CD14-positive monocyte (primary cell): ENCODE measurements around the gene DIS3L2. TPM values are rescaled to one million over a fixed set of nuclear protein-coding genes. Genes with fewer than 3 reads are reported as not detected.

Experiments
- DNase-seq, 3 donors: peaks; one replicate each; pipeline ENCODE4 v3.0.0-alpha.2; 2011 to 2022
- H2AFZ ChIP-seq: 2 replicates; pipeline ENCODE4 v1.6.0; 2012; ENCODE audit warnings: mild to moderate bottlenecking, low read depth, low read length, inconsistent platforms; ENCODE audit not compliant: insufficient read depth, poor library complexity, severe bottlenecking
- H3K27ac ChIP-seq, 2 donors: 1 replicate in 1 of 2; 2 replicates in 1 of 2; pipeline ENCODE4 v1.5.1; 2012 to 2013; ENCODE audit warnings: low read length in 2 of 2, control low read depth in 1 of 2, inconsistent platforms in 1 of 2, low read depth in 1 of 2, mild to moderate bottlenecking in 1 of 2
- H3K27me3 ChIP-seq, 2 donors: one replicate each; pipeline versions ENCODE4 v1.6.0 to v1.6.1; 2011 to 2013; ENCODE audit warnings: low read length in 2 of 2; ENCODE audit not compliant: control insufficient read depth in 2 of 2, insufficient read depth in 2 of 2
- H3K36me3 ChIP-seq, 2 donors: replicated peaks in 1 of 2; 1 replicate in 1 of 2; 2 replicates in 1 of 2; pipeline versions ENCODE4 v1.5.1 to v1.6.1; 2012 to 2013; ENCODE audit warnings: low read length in 2 of 2, control low read depth in 1 of 2, inconsistent platforms in 1 of 2, mild to moderate bottlenecking in 1 of 2; ENCODE audit not compliant: insufficient read depth in 2 of 2, control insufficient read depth in 1 of 2
- H3K4me1 ChIP-seq, 2 donors: 1 replicate in 1 of 2; 2 replicates in 1 of 2; pipeline versions ENCODE4 v1.5.1 to v1.6.1; 2012 to 2013; ENCODE audit warnings: low read length in 2 of 2, control low read depth in 1 of 2, inconsistent platforms in 1 of 2, mild to moderate bottlenecking in 1 of 2, moderate library complexity in 1 of 2; ENCODE audit not compliant: insufficient read depth in 2 of 2, control insufficient read depth in 1 of 2
- H3K4me2 ChIP-seq: replicated peaks from 2 replicates; pipeline ENCODE3; 2012; ENCODE audit warnings: low read length, moderate library complexity, mild to moderate bottlenecking; ENCODE audit not compliant: poor library complexity, severe bottlenecking; ENCODE audit errors: extremely low read depth
- H3K4me3 ChIP-seq, 3 experiments: fragments of 200-600 bp in 1 of 3; sonication (generic) in 1 of 3; replicated peaks in 1 of 3; 1 replicate in 2 of 3; 2 replicates in 1 of 3; pipeline ENCODE4 v1.5.1; 2011 to 2013; ENCODE audit warnings: low read length in 3 of 3, mild to moderate bottlenecking in 3 of 3, control low read depth in 2 of 3, low read depth in 2 of 3, inconsistent platforms in 1 of 3, moderate library complexity in 1 of 3
- H3K79me2 ChIP-seq: 2 replicates; pipeline ENCODE4 v1.6.0; 2012; ENCODE audit warnings: mild to moderate bottlenecking, control low read depth, inconsistent platforms, low read length, moderate library complexity; ENCODE audit not compliant: insufficient read depth
- H3K9ac ChIP-seq: 2 replicates; pipeline ENCODE4 v1.6.0; 2017; ENCODE audit warnings: low read length, mild to moderate bottlenecking; ENCODE audit not compliant: insufficient read depth, poor library complexity, severe bottlenecking
- H3K9me3 ChIP-seq, 2 donors: replicated peaks in 1 of 2; 1 replicate in 1 of 2; 2 replicates in 1 of 2; pipeline versions ENCODE4 v1.5.1 to v1.6.1; 2012 to 2013; ENCODE audit warnings: low read length in 2 of 2, control low read depth in 1 of 2; ENCODE audit not compliant: control insufficient read depth in 1 of 2, insufficient read depth in 1 of 2
- H4K20me1 ChIP-seq: 2 replicates; pipeline ENCODE4 v1.6.0; 2012; ENCODE audit warnings: mild to moderate bottlenecking, low read length, control low read depth, moderate library complexity; ENCODE audit not compliant: insufficient read depth
- H3K27ac Mint-ChIP-seq, 7 donors: one replicate each; pipeline ENCODE4 v1.8.0; 2020; ENCODE audit warnings: mild to moderate bottlenecking in 7 of 7, mixed read lengths in 7 of 7, moderate library complexity in 6 of 7, inconsistent platforms in 2 of 7
- H3K27me3 Mint-ChIP-seq, 3 donors: one replicate each; pipeline ENCODE4 v1.8.0; 2021 to 2022; ENCODE audit warnings: low read depth in 3 of 3, mild to moderate bottlenecking in 3 of 3, mixed read lengths in 3 of 3, moderate library complexity in 3 of 3, inconsistent platforms in 1 of 3
- H3K36me3 Mint-ChIP-seq, 2 donors: one replicate each; pipeline ENCODE4 v1.8.0; 2020; ENCODE audit warnings: mixed read lengths in 2 of 2, inconsistent platforms in 1 of 2, mild to moderate bottlenecking in 1 of 2
- H3K4me1 Mint-ChIP-seq: one replicate; pipeline ENCODE4 v1.8.0; 2020; ENCODE audit warnings: mild to moderate bottlenecking, mixed read lengths
- H3K4me3 Mint-ChIP-seq, 2 donors: one replicate each; pipeline ENCODE4 v1.8.0; 2020; ENCODE audit warnings: mild to moderate bottlenecking in 2 of 2, mixed read lengths in 2 of 2, moderate library complexity in 1 of 2
- H3K9me3 Mint-ChIP-seq, 7 donors: one replicate each; pipeline ENCODE4 v1.8.0; 2020 to 2022; ENCODE audit warnings: mixed read lengths in 7 of 7, mild to moderate bottlenecking in 6 of 7, moderate library complexity in 6 of 7, inconsistent platforms in 2 of 7
- CTCF ChIP-seq: fragments of 200-600 bp; IDR thresholded peaks from one replicate; pipeline ENCODE4 v1.8.0; 2022; ENCODE audit warnings: antibody characterized with exemption, mild to moderate bottlenecking
- WGBS: methylation state at CpG from one replicate; pipeline ENCODE4 v1.1.5; 2013; ENCODE audit warnings: missing lambda C conversion rate; ENCODE audit not compliant: insufficient coverage; 5-methylcytosine and 5-hydroxymethylcytosine counted together
- intact Hi-C, 2 donors: fragments of 100-400 bp; cut with micrococcal nuclease; formaldehyde crosslinking; loops; one replicate each; pipeline versions ENCODE4 v1.15.0 to v1.15.1; 2023
- polyA plus RNA-seq, 3 donors: library from polyadenylated mRNA; depleted of rRNA in 1 of 3; unstranded in 2 of 3; stranded (reverse) in 1 of 3; fragments of 300-500 nt in 2 of 3; fragments of >200 nt in 1 of 3; fragmentation: Illumina TruSeq in 2 of 3; gene quantifications; 1 replicate in 2 of 3; 2 replicates in 1 of 3; pipeline ENCODE4 v1.2.3, GENCODE V29; 2012 to 2021

DIS3L2 gene
- polyA plus RNA-seq, 3 donors: 6.0 to 21.7 (median 6.4) TPM

GRCh38 chr2:232347369-232347768 is 385.9 kb downstream of the DIS3L2 start:
- Mint-ChIP-seq H3K27me3 (peaks cover 35 to 66% (median 36%) of the 10 kb centered on the region in 3 donors), H3K9me3 (peaks cover 0 to 4% (median 0%) of the 10 kb centered on the region in 7 donors), H3K36me3 (no peaks in the 10 kb centered on the region), H3K4me3 (no peak overlapping the region), H3K27ac (no peak overlapping the region), H3K4me1 (no peaks in the 10 kb centered on the region)
- H3K4me3 ChIP-seq: no peak overlapping the region
- intact Hi-C loops: no loop called here
- no peak overlapping the region for H3K4me2 ChIP-seq
- peaks cover 2 to 36% of the 10 kb centered on the region in 2 donors for H3K27me3 ChIP-seq
- no peak overlapping the region for H3K9ac ChIP-seq
- H3K27ac ChIP-seq: no peak overlapping the region
- 67% methylated on average over 3 of the region's 6 CpGs for WGBS
- no peak for DNase-seq
- H3K9me3 ChIP-seq: no peaks in the 10 kb centered on the region
- H3K36me3 ChIP-seq: no peaks in the 10 kb centered on the region
- TF ChIP-seq CTCF: no peak
- H4K20me1 ChIP-seq: no peaks in the 10 kb centered on the region
- H3K79me2 ChIP-seq: no peaks in the 10 kb centered on the region
- no peak overlapping the region for H2AFZ ChIP-seq
- H3K4me1 ChIP-seq: no peaks in the 10 kb centered on the region

- Mint-ChIP-seq H3K4me3 (peak overlapping the region in 1 of 2 donors; percentile 26), H3K4me1 (no peaks in the 10 kb centered on the region), H3K27me3 (peaks cover 43 to 76% (median 45%) of the 10 kb centered on the region in 3 donors), H3K27ac (no peak overlapping the region), H3K9me3 (peaks cover 0 to 4% (median 0%) of the 10 kb centered on the region in 7 donors), H3K36me3 (no peaks in the 10 kb centered on the region)
- intact Hi-C loops: no loop called here
- Histone ChIP-seq H3K27ac (no peak overlapping the region), H4K20me1 (no peaks in the 10 kb centered on the region), H3K4me1 (no peaks in the 10 kb centered on the region), H3K9me3 (no peaks in the 10 kb centered on the region), H3K9ac (no peak overlapping the region), H3K36me3 (no peaks in the 10 kb centered on the region), H3K4me3 (no peak overlapping the region), H3K27me3 (peaks cover 2 to 47% of the 10 kb centered on the region in 2 donors), H2AFZ (no peak overlapping the region), H3K4me2 (no peak overlapping the region), H3K79me2 (no peaks in the 10 kb centered on the region)
- TF ChIP-seq CTCF: no peak
- DNase-seq: no peak
- WGBS: 27% methylated on average over 6 of the region's 6 CpGs
Observed at GRCh38 chr2:232348936-232349335, 387.4 kb downstream of the DIS3L2 start.
